OCI-LY3 (cell line): Measurements from ENCODE around the gene CACNA1I.

Source experiments
- CTCF ChIP-seq: fragments of 200-600, 300-600 bp; sonication (generic); IDR thresholded peaks from 2 replicates; pipeline ENCODE4 v1.5.1; 2014; ENCODE audit warnings: antibody characterized with exemption, low read length, low read depth
- EZH2phosphoT487 ChIP-seq: fragments of 200-600 bp; shearing (Covaris generic); IDR thresholded peaks from 2 replicates; pipeline ENCODE4 v1.6.1; 2018; ENCODE audit warnings: antibody characterized with exemption, mixed run types, low read depth

- TF ChIP-seq CTCF (no peak), EZH2phosphoT487 (no peak)
Measured at GRCh38 chr22:39707816-39708215, 137.3 kb downstream of the CACNA1I start.
